ENCODE results near the gene SLC25A13. TPM values are rescaled to one million over a fixed set of nuclear protein-coding genes. Genes with fewer than 3 reads are reported as not detected.

SLC25A13 gene
- total and polyA plus RNA-seq, 2 of the 4 experiments (the other 2 are of a cell fraction) = 7.4 to 11.7 TPM

DNA sequence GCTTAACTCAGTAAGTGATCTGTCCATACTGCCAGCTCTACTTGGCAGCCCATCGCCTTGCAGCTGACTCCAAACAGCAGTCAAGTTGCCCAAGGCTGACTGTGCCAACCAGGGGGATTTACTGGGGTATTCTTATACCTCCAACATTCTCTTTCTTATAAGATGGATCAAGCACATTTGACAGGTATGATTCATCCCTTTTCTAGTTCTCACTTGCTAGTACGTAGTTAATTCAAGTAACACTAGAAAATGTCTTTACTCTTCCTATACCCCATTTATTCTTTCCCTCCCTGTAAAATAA lies 77.0 kb downstream of the SLC25A13 start:
- Histone ChIP-seq H2BK120ac (ENCODE audit: low read depth, low read length) (no peak overlapping the region), H3K9ac (ENCODE audit: low read depth, low read length) (no peak overlapping the region), H3K4ac (ENCODE audit: low read depth, low read length) (no peak overlapping the region), H3K27ac (ENCODE audit: insufficient read depth, low read length) (no peak overlapping the region), H3K27me3 (ENCODE audit: control insufficient read depth, insufficient read depth, low read length) (no peaks in the 10 kb centered on the region), H2AK5ac (ENCODE audit: low read depth, low read length) (no peak overlapping the region), H3K23ac (ENCODE audit: low read depth, low read length) (no peak overlapping the region), H4K8ac (ENCODE audit: low read depth in 2 of 2, low read length in 2 of 2) (no peak overlapping the region), H3K9me1 (ENCODE audit: insufficient read depth, low read length) (0 out of 2 replicates have a peak, but pooled peaks cover 3% of the 10 kb centered on the region), H3K4me1 (ENCODE audit: control insufficient read depth, insufficient read depth, low read length) (no peaks in the 10 kb centered on the region), H3K56ac (ENCODE audit: extremely low read depth, insufficient read depth, low read length) (no peak overlapping the region), H3K9me3 (ENCODE audit: control insufficient read depth, insufficient read depth, low read length) (no peaks in the 10 kb centered on the region), H3K14ac (replicated peaks; ENCODE audit: low read depth, low read length) (no peak overlapping the region), H3K36me3 (ENCODE audit: control insufficient read depth, insufficient read depth, low read length) (no peaks in the 10 kb centered on the region), H2AK9ac (replicated peaks; ENCODE audit: low read depth, low read length, poor library complexity) (no peak overlapping the region), H4K91ac (ENCODE audit: insufficient read depth, low read depth, low read length) (no peak overlapping the region), H2BK20ac (ENCODE audit: low read depth, low read length) (no peak overlapping the region), H3K79me1 (ENCODE audit: low read depth in 1 of 2, low read length in 2 of 2) (peaks cover 4 to 7% of the 10 kb centered on the region in 2 experiments; a peak in 1 of 4 replicates), H3K4me3 (ENCODE audit: insufficient read depth, low read depth, low read length) (no peak overlapping the region), H3K18ac (ENCODE audit: low read depth, low read length) (no peak overlapping the region), H4K5ac (ENCODE audit: low read depth, low read length) (no peak overlapping the region), H2BK15ac (ENCODE audit: low read depth, low read length) (no peak overlapping the region), H2AFZ (replicated peaks; ENCODE audit: low read length, poor library complexity) (no peak overlapping the region), H4K20me1 (ENCODE audit: insufficient read depth, low read length) (no peaks in the 10 kb centered on the region), H2BK5ac (ENCODE audit: low read depth, low read length, poor library complexity, severe bottlenecking) (no peak overlapping the region), H3K4me2 (ENCODE audit: low read depth, low read length) (no peak overlapping the region)
- no peak for TF ChIP-seq POLR2A (IDR thresholded peaks at IDR 0.05; ENCODE audit: low read depth, low read length)
- TF ChIP-seq FOS (IDR thresholded peaks at IDR 0.05; ENCODE audit: low read depth, low read length) = no peak
- WGBS, 2 experiments (ENCODE audit: extremely low coverage in 2 of 2, insufficient read length in 1 of 2) = 100% methylated on average over 1 of the region's 2 CpGs; no CpG with 5 or more reads in 1 of the 2 experiments
- intact Hi-C loops (cut with micrococcal nuclease) (no loop called here), dilution Hi-C loops (cut with HindIII; ENCODE audit: low sequenced_read_pairs, unreplicated experiment) (no loop called here), in situ Hi-C loops (cut with MboI; ENCODE audit: low sequenced_read_pairs) (no loop called here)
- DNase-seq (no peak), ATAC-seq (ENCODE audit: low read depth) (no peak)
- BruUV-seq (replicated peaks) = no TSS peak
- CTCF ChIA-PET = no interaction called here
- POLR2A ChIA-PET (ENCODE audit: unreplicated experiment) = no interaction called here

Measured in IMR-90 (cell line).